Measurements from ENCODE around the gene MRPL28. TPM values are rescaled to one million over a fixed set of nuclear protein-coding genes. Genes with fewer than 3 reads are reported as not detected.

The MRPL28 gene
- total and polyA plus RNA-seq, 10 donors: 38.0 to 108 (median 55.8) TPM

GRCh38 chr16:410516-411178, 40.3 kb upstream of the MRPL28 start:
- no peak for DNase-seq
- intact Hi-C loops (cut with DNase I; ENCODE audit: low total_unique reads): no loop called here
- 89 to 95% (median 93%) methylated on average over 19 to 36 of the region's 36 CpGs for WGBS, 5 donors

GRCh38 chr16:407253-407652, 36.9 kb upstream of the MRPL28 start:
- no peak overlapping the region for H3K4me3 ChIP-seq
- intact Hi-C loops (cut with DNase I; ENCODE audit: low total_unique reads): no loop called here
- H3K36me3 ChIP-seq: peaks cover 0 to 29% (median 0%) of the 10 kb centered on the region in 6 donors
- DNase-seq: no peak
- WGBS, 5 donors: 78 to 93% (median 89%) methylated on average over 8 to 16 of the region's 16 CpGs
- no peak overlapping the region for H3K27ac ChIP-seq
- peaks cover 0 to 6% (median 4%) of the 10 kb centered on the region in 6 donors for H3K4me1 ChIP-seq
- TF ChIP-seq, protein P1, sequence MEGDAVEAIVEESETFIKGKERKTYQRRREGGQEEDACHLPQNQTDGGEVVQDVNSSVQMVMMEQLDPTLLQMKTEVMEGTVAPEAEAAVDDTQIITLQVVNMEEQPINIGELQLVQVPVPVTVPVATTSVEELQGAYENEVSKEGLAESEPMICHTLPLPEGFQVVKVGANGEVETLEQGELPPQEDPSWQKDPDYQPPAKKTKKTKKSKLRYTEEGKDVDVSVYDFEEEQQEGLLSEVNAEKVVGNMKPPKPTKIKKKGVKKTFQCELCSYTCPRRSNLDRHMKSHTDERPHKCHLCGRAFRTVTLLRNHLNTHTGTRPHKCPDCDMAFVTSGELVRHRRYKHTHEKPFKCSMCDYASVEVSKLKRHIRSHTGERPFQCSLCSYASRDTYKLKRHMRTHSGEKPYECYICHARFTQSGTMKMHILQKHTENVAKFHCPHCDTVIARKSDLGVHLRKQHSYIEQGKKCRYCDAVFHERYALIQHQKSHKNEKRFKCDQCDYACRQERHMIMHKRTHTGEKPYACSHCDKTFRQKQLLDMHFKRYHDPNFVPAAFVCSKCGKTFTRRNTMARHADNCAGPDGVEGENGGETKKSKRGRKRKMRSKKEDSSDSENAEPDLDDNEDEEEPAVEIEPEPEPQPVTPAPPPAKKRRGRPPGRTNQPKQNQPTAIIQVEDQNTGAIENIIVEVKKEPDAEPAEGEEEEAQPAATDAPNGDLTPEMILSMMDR (IDR thresholded peaks at IDR 0.05 in 8 of 11, conservative IDR thresholded peaks at IDR 0.05 in 3 of 11): no peak
- no peak for TF ChIP-seq POLR2A (IDR thresholded peaks at IDR 0.05)
- TF ChIP-seq POLR2AphosphoS5 (IDR thresholded peaks at IDR 0.05): no peak
- H3K9me3 ChIP-seq: no peaks in the 10 kb centered on the region
- H3K27me3 ChIP-seq (replicated peaks in 1 of 7): no peaks in the 10 kb centered on the region

More at GRCh38 chr16:410516-411178, 40.3 kb upstream of the MRPL28 start:
- TF ChIP-seq POLR2A (IDR thresholded peaks at IDR 0.05): no peak
- TF ChIP-seq POLR2AphosphoS5 (IDR thresholded peaks at IDR 0.05): no peak
- TF ChIP-seq, protein P1 (IDR thresholded peaks at IDR 0.05 in 8 of 11, conservative IDR thresholded peaks at IDR 0.05 in 3 of 11): no peak
- no peak overlapping the region for H3K27ac ChIP-seq
- H3K4me3 ChIP-seq: no peak overlapping the region
- no peaks in the 10 kb centered on the region for H3K9me3 ChIP-seq
- H3K27me3 ChIP-seq (replicated peaks in 1 of 7): no peaks in the 10 kb centered on the region
- no peaks in the 10 kb centered on the region for H3K4me1 ChIP-seq
- H3K36me3 ChIP-seq: peaks cover 0 to 32% (median 0%) of the 10 kb centered on the region in 6 donors

DNA sequence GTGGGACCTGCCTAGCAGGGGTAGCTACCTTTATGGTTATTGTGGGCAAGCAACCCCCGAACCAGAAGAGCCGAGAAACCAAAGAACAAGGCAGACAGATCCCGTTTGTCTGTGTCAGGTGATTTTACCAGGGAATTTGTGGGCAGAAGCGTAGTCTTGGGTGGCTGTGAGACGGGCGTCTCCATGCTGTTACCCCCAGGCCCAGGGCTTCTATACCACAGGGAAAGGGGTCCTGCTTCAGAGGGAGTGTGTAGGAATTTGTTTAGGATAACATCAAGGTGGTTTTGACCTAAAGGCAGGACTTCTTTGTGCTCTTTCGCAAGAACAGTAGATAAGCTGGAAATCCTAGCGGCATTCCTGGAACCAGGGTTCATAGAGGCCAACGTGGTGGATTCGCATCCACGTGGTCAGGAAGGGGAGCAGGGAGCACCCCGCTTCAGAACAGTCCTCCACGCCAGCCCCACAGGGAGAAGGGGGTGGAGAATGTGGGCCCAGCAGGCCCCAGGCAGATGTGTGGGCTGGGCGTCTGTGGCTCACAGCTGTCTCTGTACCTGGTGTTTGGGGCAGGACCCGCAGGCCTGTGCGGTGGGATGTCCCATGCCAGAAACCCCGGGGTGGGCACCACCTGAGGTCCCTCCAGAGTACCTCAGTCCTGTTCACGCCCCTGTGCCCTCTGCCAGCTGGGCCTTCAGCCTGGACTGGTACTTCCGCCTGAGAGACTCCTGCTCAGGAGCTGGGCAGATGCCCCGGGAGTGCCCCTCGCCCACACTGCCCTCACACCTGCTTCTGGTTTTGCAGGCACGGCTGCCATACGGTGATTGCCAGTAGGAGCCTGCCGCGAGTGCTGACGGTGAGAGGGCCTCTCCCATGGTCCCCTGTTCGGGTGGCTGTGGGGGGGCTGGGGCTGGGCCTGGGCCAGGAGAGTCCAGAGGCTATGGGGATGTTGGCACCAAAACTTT, 35.5 kb upstream of the MRPL28 start:
- Histone ChIP-seq H3K36me3 (peaks cover 0 to 14% (median 0%) of the 10 kb centered on the region in 6 donors), H3K4me1 (peaks cover 0 to 15% (median 7%) of the 10 kb centered on the region in 6 donors), H3K27me3 (replicated peaks in 1 of 7) (no peaks in the 10 kb centered on the region), H3K4me3 (no peak overlapping the region), H3K27ac (no peak overlapping the region), H3K9me3 (no peaks in the 10 kb centered on the region)
- no peak for DNase-seq
- intact Hi-C loops (cut with DNase I; ENCODE audit: low total_unique reads): no loop called here
- TF ChIP-seq POLR2AphosphoS5 (IDR thresholded peaks at IDR 0.05) (no peak), POLR2A (IDR thresholded peaks at IDR 0.05) (no peak)
- TF ChIP-seq, protein P1 (IDR thresholded peaks at IDR 0.05 in 8 of 11, conservative IDR thresholded peaks at IDR 0.05 in 3 of 11): no peak
- 85 to 92% (median 90%) methylated on average over 22 to 27 of the region's 27 CpGs for WGBS, 5 donors

All from spleen (tissue), 11 donors.